GM12891 (cell line): Measurements from ENCODE around the gene ZNF655.

Experiments
- PAX5 ChIP-seq: IDR thresholded peaks from 2 replicates; pipeline ENCODE4 v1.6.1; 2011; ENCODE audit warnings: low read length, moderate library complexity, mild to moderate bottlenecking; ENCODE audit not compliant: insufficient read depth, severe bottlenecking
- POLR2A ChIP-seq: IDR thresholded peaks from 2 replicates; pipeline ENCODE4 v1.6.1; 2011; ENCODE audit warnings: low read depth, low read length, control low read depth
- POLR2AphosphoS5 ChIP-seq: IDR thresholded peaks from 2 replicates; pipeline ENCODE4 v1.6.1; 2011; ENCODE audit warnings: low read depth, low read length, control low read depth
- SPI1 ChIP-seq: IDR thresholded peaks from 2 replicates; pipeline ENCODE4 v1.6.1; 2011; ENCODE audit warnings: low read depth, low read length, control low read depth

GRCh38 chr7:99607548-99607947 lies 49.1 kb downstream of the ZNF655 start:
- TF ChIP-seq POLR2A (no peak), SPI1 (no peak), POLR2AphosphoS5 (no peak), PAX5 (no peak)
